Measurements from ENCODE around the gene SEC24C. TPM values are rescaled to one million over a fixed set of nuclear protein-coding genes. Genes with fewer than 3 reads are reported as not detected.

Gene SEC24C
- total RNA-seq, 1 experiment from 2014 or later = 74.9 TPM

DNA sequence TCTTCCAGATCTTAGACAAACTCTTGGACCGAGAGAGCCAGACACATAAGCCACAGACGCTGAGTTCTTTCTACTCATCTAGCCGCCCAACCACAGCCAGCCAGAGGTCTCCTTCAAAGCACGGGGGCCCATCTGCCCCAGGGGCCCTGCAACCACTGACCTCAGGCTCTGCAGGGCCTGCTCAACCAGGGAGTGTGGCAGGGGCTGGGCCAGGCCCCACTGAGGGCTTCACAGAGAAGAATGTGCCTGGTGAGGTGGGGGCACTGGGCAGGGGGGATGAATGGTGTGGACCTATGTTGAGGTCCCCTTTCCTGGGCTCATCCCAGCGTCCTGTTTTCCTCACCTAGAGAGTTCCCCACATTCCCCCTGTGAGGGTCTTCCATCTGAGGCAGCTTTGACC is 52.6 kb downstream of the SEC24C start:
- CTCF ChIA-PET = no interaction called here
- no peak for DNase-seq (ENCODE audit: low spot score)
- H3K4me1 ChIP-seq (ENCODE audit: insufficient read depth, low read length, poor library complexity, severe bottlenecking) = no peaks in the 10 kb centered on the region
- H3K9me3 ChIP-seq (ENCODE audit: low read depth, low read length, poor library complexity, severe bottlenecking) = no peaks in the 10 kb centered on the region
- peaks cover 39% of the 10 kb centered on the region for H3K36me3 ChIP-seq (ENCODE audit: insufficient read depth, low read length, poor library complexity, severe bottlenecking)
- TF ChIP-seq, protein P1, sequence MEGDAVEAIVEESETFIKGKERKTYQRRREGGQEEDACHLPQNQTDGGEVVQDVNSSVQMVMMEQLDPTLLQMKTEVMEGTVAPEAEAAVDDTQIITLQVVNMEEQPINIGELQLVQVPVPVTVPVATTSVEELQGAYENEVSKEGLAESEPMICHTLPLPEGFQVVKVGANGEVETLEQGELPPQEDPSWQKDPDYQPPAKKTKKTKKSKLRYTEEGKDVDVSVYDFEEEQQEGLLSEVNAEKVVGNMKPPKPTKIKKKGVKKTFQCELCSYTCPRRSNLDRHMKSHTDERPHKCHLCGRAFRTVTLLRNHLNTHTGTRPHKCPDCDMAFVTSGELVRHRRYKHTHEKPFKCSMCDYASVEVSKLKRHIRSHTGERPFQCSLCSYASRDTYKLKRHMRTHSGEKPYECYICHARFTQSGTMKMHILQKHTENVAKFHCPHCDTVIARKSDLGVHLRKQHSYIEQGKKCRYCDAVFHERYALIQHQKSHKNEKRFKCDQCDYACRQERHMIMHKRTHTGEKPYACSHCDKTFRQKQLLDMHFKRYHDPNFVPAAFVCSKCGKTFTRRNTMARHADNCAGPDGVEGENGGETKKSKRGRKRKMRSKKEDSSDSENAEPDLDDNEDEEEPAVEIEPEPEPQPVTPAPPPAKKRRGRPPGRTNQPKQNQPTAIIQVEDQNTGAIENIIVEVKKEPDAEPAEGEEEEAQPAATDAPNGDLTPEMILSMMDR (conservative IDR thresholded peaks at IDR 0.05; ENCODE audit: low read depth, low read length) = no peak
- no peak for TF ChIP-seq EZH2 (IDR thresholded peaks at IDR 0.05; ENCODE audit: borderline replicate concordance, low read depth, low read length, poor library complexity, severe bottlenecking)
- H3K27me3 ChIP-seq (replicated peaks; ENCODE audit: insufficient read depth, low read depth, low read length, poor library complexity) = no peaks in the 10 kb centered on the region
- BruUV-seq (replicated peaks) = no TSS peak
- H3K27ac ChIP-seq (ENCODE audit: low read depth, low read length, poor library complexity, severe bottlenecking) = no peak overlapping the region
- H3K4me3 ChIP-seq (ENCODE audit: low read depth, low read length, poor library complexity, severe bottlenecking) = no peak overlapping the region
- intact Hi-C loops (cut with micrococcal nuclease; ENCODE audit: unreplicated experiment) = no loop called here
- POLR2A ChIA-PET (ENCODE audit: low non-redundant PET) = no interaction called here

GRCh38 chr10:73797324-73798025 is 53.3 kb downstream of the SEC24C start:
- Histone ChIP-seq H3K27ac (ENCODE audit: low read depth, low read length, poor library complexity, severe bottlenecking) (no peak overlapping the region), H3K4me1 (ENCODE audit: insufficient read depth, low read length, poor library complexity, severe bottlenecking) (no peaks in the 10 kb centered on the region), H3K36me3 (ENCODE audit: insufficient read depth, low read length, poor library complexity, severe bottlenecking) (peaks cover 45% of the 10 kb centered on the region), H3K27me3 (replicated peaks; ENCODE audit: insufficient read depth, low read depth, low read length, poor library complexity) (no peaks in the 10 kb centered on the region), H3K9me3 (ENCODE audit: low read depth, low read length, poor library complexity, severe bottlenecking) (no peaks in the 10 kb centered on the region), H3K4me3 (ENCODE audit: low read depth, low read length, poor library complexity, severe bottlenecking) (no peak overlapping the region)
- POLR2A ChIA-PET (ENCODE audit: low non-redundant PET) = no interaction called here
- CTCF ChIA-PET = no interaction called here
- BruUV-seq (replicated peaks) = no TSS peak
- no peak for TF ChIP-seq EZH2 (IDR thresholded peaks at IDR 0.05; ENCODE audit: borderline replicate concordance, low read depth, low read length, poor library complexity, severe bottlenecking)
- TF ChIP-seq, protein P1 (conservative IDR thresholded peaks at IDR 0.05; ENCODE audit: low read depth, low read length) = no peak
- DNase-seq (ENCODE audit: low spot score) = no peak
- intact Hi-C loops (cut with micrococcal nuclease; ENCODE audit: unreplicated experiment) = no loop called here

GRCh38 chr10:73798087-73798486 is 53.9 kb downstream of the SEC24C start:
- no peak for DNase-seq (ENCODE audit: low spot score)
- Histone ChIP-seq H3K4me3 (ENCODE audit: low read depth, low read length, poor library complexity, severe bottlenecking) (no peak overlapping the region), H3K27ac (ENCODE audit: low read depth, low read length, poor library complexity, severe bottlenecking) (no peak overlapping the region), H3K9me3 (ENCODE audit: low read depth, low read length, poor library complexity, severe bottlenecking) (no peaks in the 10 kb centered on the region), H3K4me1 (ENCODE audit: insufficient read depth, low read length, poor library complexity, severe bottlenecking) (no peaks in the 10 kb centered on the region), H3K36me3 (ENCODE audit: insufficient read depth, low read length, poor library complexity, severe bottlenecking) (peaks cover 50% of the 10 kb centered on the region), H3K27me3 (replicated peaks; ENCODE audit: insufficient read depth, low read depth, low read length, poor library complexity) (no peaks in the 10 kb centered on the region)
- no peak for TF ChIP-seq EZH2 (IDR thresholded peaks at IDR 0.05; ENCODE audit: borderline replicate concordance, low read depth, low read length, poor library complexity, severe bottlenecking)
- TF ChIP-seq, protein P1 (conservative IDR thresholded peaks at IDR 0.05; ENCODE audit: low read depth, low read length) = no peak
- no TSS peak for BruUV-seq (replicated peaks)
- CTCF ChIA-PET = no interaction called here
- intact Hi-C loops (cut with micrococcal nuclease; ENCODE audit: unreplicated experiment) = no loop called here
- POLR2A ChIA-PET (ENCODE audit: low non-redundant PET) = no interaction called here
